Esophagus squamous epithelium (tissue), 4 donors: ENCODE measurements around the gene ANKRD1.

Experiments
- POLR2A ChIP-seq, 4 donors: fragments of 450-650 bp; IDR thresholded peaks; one replicate each; pipeline ENCODE4 v1.6.1; 2017; ENCODE audit warnings: antibody characterized with exemption in 4 of 4, mild to moderate bottlenecking in 4 of 4, moderate library complexity in 3 of 4
- TF ChIP-seq, protein P1 (sequence below), 6 experiments: fragments of 450-650 bp in 4 of 6; fragments of 200-600 bp in 2 of 6; sonication (generic) in 2 of 6; IDR thresholded peaks; one replicate each; pipeline ENCODE4 v1.5.1; 2016 to 2019; ENCODE audit warnings: antibody characterized with exemption in 6 of 6, mild to moderate bottlenecking in 4 of 6, moderate library complexity in 4 of 6

- TF ChIP-seq, protein P1, sequence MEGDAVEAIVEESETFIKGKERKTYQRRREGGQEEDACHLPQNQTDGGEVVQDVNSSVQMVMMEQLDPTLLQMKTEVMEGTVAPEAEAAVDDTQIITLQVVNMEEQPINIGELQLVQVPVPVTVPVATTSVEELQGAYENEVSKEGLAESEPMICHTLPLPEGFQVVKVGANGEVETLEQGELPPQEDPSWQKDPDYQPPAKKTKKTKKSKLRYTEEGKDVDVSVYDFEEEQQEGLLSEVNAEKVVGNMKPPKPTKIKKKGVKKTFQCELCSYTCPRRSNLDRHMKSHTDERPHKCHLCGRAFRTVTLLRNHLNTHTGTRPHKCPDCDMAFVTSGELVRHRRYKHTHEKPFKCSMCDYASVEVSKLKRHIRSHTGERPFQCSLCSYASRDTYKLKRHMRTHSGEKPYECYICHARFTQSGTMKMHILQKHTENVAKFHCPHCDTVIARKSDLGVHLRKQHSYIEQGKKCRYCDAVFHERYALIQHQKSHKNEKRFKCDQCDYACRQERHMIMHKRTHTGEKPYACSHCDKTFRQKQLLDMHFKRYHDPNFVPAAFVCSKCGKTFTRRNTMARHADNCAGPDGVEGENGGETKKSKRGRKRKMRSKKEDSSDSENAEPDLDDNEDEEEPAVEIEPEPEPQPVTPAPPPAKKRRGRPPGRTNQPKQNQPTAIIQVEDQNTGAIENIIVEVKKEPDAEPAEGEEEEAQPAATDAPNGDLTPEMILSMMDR (IDR thresholded peaks at IDR 0.05), result no peak
- TF ChIP-seq POLR2A (IDR thresholded peaks at IDR 0.05), result no peak
Measured at GRCh38 chr10:90872648-90873020, 48.3 kb downstream of the ANKRD1 start.
